Breast epithelium (tissue), 4 donors: Measurements from ENCODE around the gene FOLR3. TPM values are rescaled to one million over a fixed set of nuclear protein-coding genes. Genes with fewer than 3 reads are reported as not detected.

Source experiments
- DNase-seq, 2 donors: peaks; one replicate each; pipeline ENCODE4 v3.0.0-alpha.2; 2019; ENCODE audit warnings: low spot score in 2 of 2
- H3K27ac ChIP-seq, 2 donors: fragments of 200-600 bp; sonication (generic) in 1 of 2; one replicate each; pipeline ENCODE4 v1.5.1; 2016 to 2019; ENCODE audit warnings: mild to moderate bottlenecking in 1 of 2
- H3K27me3 ChIP-seq, 2 donors: fragments of 200-600 bp; sonication (generic) in 1 of 2; one replicate each; pipeline versions ENCODE4 v1.5.1 to v1.6.0; 2017 to 2019; ENCODE audit warnings: control low read depth in 1 of 2, mild to moderate bottlenecking in 1 of 2
- H3K36me3 ChIP-seq: fragments of 200-600 bp; one replicate; pipeline ENCODE4 v1.5.1; 2019
- H3K4me1 ChIP-seq, 2 donors: fragments of 200-600 bp; sonication (generic); one replicate each; pipeline ENCODE4 v1.5.1; 2016 to 2019; ENCODE audit warnings: control low read depth in 1 of 2
- H3K4me3 ChIP-seq, 3 donors: fragments of 200-600 bp; sonication (generic); 1 replicate in 2 of 3; 2 replicates in 1 of 3; pipeline ENCODE4 v1.5.1; 2016 to 2019; ENCODE audit warnings: mild to moderate bottlenecking in 3 of 3, moderate library complexity in 2 of 3
- H3K9me3 ChIP-seq, 2 donors: fragments of 200-600 bp; sonication (generic) in 1 of 2; one replicate each; pipeline ENCODE4 v1.5.1; 2016 to 2019; ENCODE audit warnings: control low read depth in 1 of 2
- CTCF ChIP-seq, 3 donors: fragments of 450-650 bp; IDR thresholded peaks; one replicate each; pipeline ENCODE4 v1.5.1; 2016 to 2017; ENCODE audit warnings: antibody characterized with exemption in 3 of 3, mild to moderate bottlenecking in 3 of 3, moderate library complexity in 3 of 3
- POLR2A ChIP-seq: fragments of 450-650 bp; IDR thresholded peaks from one replicate; pipeline ENCODE4 v1.6.1; 2016; ENCODE audit warnings: antibody characterized with exemption, mild to moderate bottlenecking, moderate library complexity
- POLR2AphosphoS5 ChIP-seq, 3 donors: sonication (generic); formaldehyde crosslinking; IDR thresholded peaks; one replicate each; pipeline ENCODE4 v1.6.1; 2017; ENCODE audit warnings: antibody characterized with exemption in 3 of 3
- intact Hi-C: fragments of 100-400 bp; cut with DNase I; formaldehyde crosslinking; loops from one replicate; pipeline ENCODE4 v1.15.1; 2023; ENCODE audit warnings: low total_unique reads
- total RNA-seq, 3 donors: library from RNA; depleted of rRNA; stranded (reverse); fragments of >200 nt; gene quantifications; one replicate each; pipeline ENCODE4 v1.1.0, GENCODE V29; 2016

The FOLR3 gene
- total RNA-seq, 3 donors from 2014 or later, result 0.48 TPM; not detected in 2

GRCh38 chr11:72123117-72123653, 12.3 kb upstream of the FOLR3 start:
- H3K27ac ChIP-seq, result no peak overlapping the region
- DNase-seq, result no peak
- no peak overlapping the region for H3K4me3 ChIP-seq
- intact Hi-C loops, result no loop called here
- H3K9me3 ChIP-seq, result no peaks in the 10 kb centered on the region
- no peak for TF ChIP-seq POLR2AphosphoS5 (IDR thresholded peaks at IDR 0.05)
- TF ChIP-seq CTCF (IDR thresholded peaks at IDR 0.05), result no peak
- no peak for TF ChIP-seq POLR2A
- no peaks in the 10 kb centered on the region for H3K27me3 ChIP-seq
- no peaks in the 10 kb centered on the region for H3K4me1 ChIP-seq
- H3K36me3 ChIP-seq, result no peaks in the 10 kb centered on the region

- Histone ChIP-seq H3K4me1 (no peaks in the 10 kb centered on the region), H3K27me3 (no peaks in the 10 kb centered on the region), H3K27ac (peak overlapping the region in 1 of 2 donors; percentile 12), H3K36me3 (no peaks in the 10 kb centered on the region), H3K4me3 (no peak overlapping the region), H3K9me3 (no peaks in the 10 kb centered on the region)
- DNase-seq, result no peak
- TF ChIP-seq CTCF (IDR thresholded peaks at IDR 0.05), result no peak
- TF ChIP-seq POLR2AphosphoS5 (IDR thresholded peaks at IDR 0.05), result no peak
- no peak for TF ChIP-seq POLR2A
- intact Hi-C loops, result no loop called here
Measured at GRCh38 chr11:72124046-72124445, 11.5 kb upstream of the FOLR3 start.

GRCh38 chr11:72125956-72126355, 9.6 kb upstream of the FOLR3 start:
- DNase-seq, result no peak
- no peak overlapping the region for H3K27ac ChIP-seq
- TF ChIP-seq POLR2A (no peak), POLR2AphosphoS5 (IDR thresholded peaks at IDR 0.05) (no peak), CTCF (IDR thresholded peaks at IDR 0.05) (no peak)
- intact Hi-C loops, result no loop called here
- H3K36me3 ChIP-seq, result no peaks in the 10 kb centered on the region
- H3K4me3 ChIP-seq, result no peak overlapping the region
- H3K9me3 ChIP-seq, result no peaks in the 10 kb centered on the region
- no peaks in the 10 kb centered on the region for H3K27me3 ChIP-seq
- H3K4me1 ChIP-seq, result no peaks in the 10 kb centered on the region

- H3K4me3 ChIP-seq, result no peak overlapping the region
- no peaks in the 10 kb centered on the region for H3K36me3 ChIP-seq
- no peaks in the 10 kb centered on the region for H3K4me1 ChIP-seq
- intact Hi-C loops, result no loop called here
- no peaks in the 10 kb centered on the region for H3K27me3 ChIP-seq
- no peak for DNase-seq
- no peak for TF ChIP-seq CTCF (IDR thresholded peaks at IDR 0.05)
- TF ChIP-seq POLR2AphosphoS5 (IDR thresholded peaks at IDR 0.05), result no peak
- TF ChIP-seq POLR2A, result no peak
- no peak overlapping the region for H3K27ac ChIP-seq
- H3K9me3 ChIP-seq, result no peaks in the 10 kb centered on the region
Measured at GRCh38 chr11:72127923-72128322, 7.6 kb upstream of the FOLR3 start.

GRCh38 chr11:72129381-72129780, 6.1 kb upstream of the FOLR3 start:
- DNase-seq, result no peak
- intact Hi-C loops, result no loop called here
- no peak overlapping the region for H3K4me3 ChIP-seq
- no peaks in the 10 kb centered on the region for H3K9me3 ChIP-seq
- no peak overlapping the region for H3K27ac ChIP-seq
- H3K27me3 ChIP-seq, result no peaks in the 10 kb centered on the region
- TF ChIP-seq POLR2A (no peak), POLR2AphosphoS5 (IDR thresholded peaks at IDR 0.05) (no peak), CTCF (IDR thresholded peaks at IDR 0.05) (no peak)
- H3K4me1 ChIP-seq, result no peaks in the 10 kb centered on the region
- no peaks in the 10 kb centered on the region for H3K36me3 ChIP-seq
